BLaER1 treated with 17β-estradiol and CSF1 and Interleukin-3, amounts not matched to agents 10 nM and 100 nM (cell line): ENCODE measurements around the gene FBXO47.
A peak's percentile ranks its signal among the peaks of the same experiment; 100 is the strongest.

Source experiments
- H3K27ac ChIP-seq, 11 experiments: shearing (Covaris generic); formaldehyde crosslinking; 2 replicates each; pipeline ENCODE4 v1.8.1; 2022
- H3K27me3 ChIP-seq, 11 experiments: shearing (Covaris generic); formaldehyde crosslinking; 2 replicates each; pipeline ENCODE4 v1.8.1; 2022
- H3K36me3 ChIP-seq, 11 experiments: shearing (Covaris generic); formaldehyde crosslinking; 2 replicates each; pipeline ENCODE4 v1.8.1; 2022
- H3K4me1 ChIP-seq, 10 experiments: shearing (Covaris generic); formaldehyde crosslinking; 2 replicates each; pipeline ENCODE4 v1.8.1; 2022
- H3K4me2 ChIP-seq, 11 experiments: shearing (Covaris generic); formaldehyde crosslinking; 2 replicates each; pipeline ENCODE4 v1.8.1; 2022
- H3K4me3 ChIP-seq, 10 experiments: shearing (Covaris generic); formaldehyde crosslinking; 2 replicates each; pipeline ENCODE4 v1.8.1; 2022
- H3K9ac ChIP-seq, 11 experiments: shearing (Covaris generic); formaldehyde crosslinking; 2 replicates each; pipeline ENCODE4 v1.8.1; 2022
- H3K9me3 ChIP-seq, 11 experiments: shearing (Covaris generic); formaldehyde crosslinking; replicated peaks in 1 of 11; 2 replicates each; pipeline ENCODE4 v1.8.1; 2022
- H4K20me1 ChIP-seq, 11 experiments: shearing (Covaris generic); formaldehyde crosslinking; 2 replicates each; pipeline ENCODE4 v1.8.1; 2022
- Cebpa-rat ChIP-seq, 11 experiments: shearing (Covaris generic); IDR thresholded peaks; 2 replicates each; pipeline ENCODE4 v1.8.1; 2022

The FBXO47 gene

GRCh38 chr17:38898291-38898679 lies 68.9 kb downstream of the FBXO47 start:
- Histone ChIP-seq H3K4me2 (peak overlapping the region; percentile 90 to 99 (median 95)), H3K27ac (peak overlapping the region; percentile 73 to 99 (median 94)), H3K9ac (peak overlapping the region; percentile 71 to 90 (median 83))

GRCh38 chr17:38897671-38898290 lies 69.4 kb downstream of the FBXO47 start:
- TF ChIP-seq Cebpa-rat (IDR thresholded peaks at IDR 0.05) = no peak
- H3K4me3 ChIP-seq = peak overlapping the region in 8 of 10 experiments; percentile 22 to 59 (median 46); a peak in 14 of 20 replicates
- peak overlapping the region; percentile 90 to 99 (median 95) for H3K4me2 ChIP-seq
- H3K9ac ChIP-seq = peak overlapping the region; percentile 71 to 90 (median 83)
- peak overlapping the region; percentile 73 to 99 (median 94) for H3K27ac ChIP-seq
- no peaks in the 10 kb centered on the region for H3K9me3 ChIP-seq
- H3K4me1 ChIP-seq = peaks cover 87 to 100% (median 100%) of the 10 kb centered on the region in 10 experiments
- peaks cover 0 to 48% (median 0%) of the 10 kb centered on the region in 11 experiments; a peak in 8 of 22 replicates for H4K20me1 ChIP-seq
- no peaks in the 10 kb centered on the region for H3K27me3 ChIP-seq
- H3K36me3 ChIP-seq = peaks cover 4 to 75% (median 59%) of the 10 kb centered on the region in 11 experiments; a peak in 20 of 22 replicates

More at GRCh38 chr17:38898291-38898679, 68.9 kb downstream of the FBXO47 start:
- Histone ChIP-seq H3K36me3 (peaks cover 9 to 76% (median 59%) of the 10 kb centered on the region in 11 experiments), H3K4me1 (peaks cover 82 to 100% (median 100%) of the 10 kb centered on the region in 10 experiments), H3K27me3 (no peaks in the 10 kb centered on the region), H3K4me3 (peak overlapping the region in 9 of 10 experiments; percentile 22 to 59 (median 43); a peak in 16 of 20 replicates), H3K9me3 (no peaks in the 10 kb centered on the region), H4K20me1 (peaks cover 0 to 48% (median 0%) of the 10 kb centered on the region in 11 experiments; a peak in 7 of 22 replicates)
- TF ChIP-seq Cebpa-rat (IDR thresholded peaks at IDR 0.05) = no peak

- Histone ChIP-seq H3K36me3 (peaks cover 9 to 76% (median 60%) of the 10 kb centered on the region in 11 experiments; a peak in 20 of 22 replicates), H3K27ac (peak overlapping the region; percentile 73 to 99 (median 94); a peak in 21 of 22 replicates), H3K9me3 (no peaks in the 10 kb centered on the region), H3K4me3 (peak overlapping the region in 1 of 10 experiments; percentile 49; a peak in 2 of 20 replicates), H3K27me3 (no peaks in the 10 kb centered on the region), H3K4me1 (peaks cover 87 to 100% (median 100%) of the 10 kb centered on the region in 10 experiments), H3K4me2 (peak overlapping the region; percentile 90 to 99 (median 95)), H3K9ac (peak overlapping the region; percentile 71 to 90 (median 83); a peak in 21 of 22 replicates), H4K20me1 (peaks cover 0 to 52% (median 0%) of the 10 kb centered on the region in 11 experiments; a peak in 8 of 22 replicates)
- no peak for TF ChIP-seq Cebpa-rat (IDR thresholded peaks at IDR 0.05)
These were observed 70.0 kb downstream of the FBXO47 start for GRCh38 chr17:38897176-38897575.

- Histone ChIP-seq H3K4me2 (peak overlapping the region; percentile 90 to 99 (median 95)), H3K9me3 (no peaks in the 10 kb centered on the region), H3K9ac (peak overlapping the region; percentile 71 to 90 (median 83); a peak in 21 of 22 replicates), H3K4me3 (no peak overlapping the region; a peak in 1 of 20 replicates), H3K4me1 (peaks cover 87 to 100% (median 100%) of the 10 kb centered on the region in 10 experiments), H4K20me1 (peaks cover 0 to 54% (median 0%) of the 10 kb centered on the region in 11 experiments; a peak in 9 of 22 replicates), H3K36me3 (peaks cover 15 to 76% (median 61%) of the 10 kb centered on the region in 11 experiments; a peak in 20 of 22 replicates), H3K27me3 (no peaks in the 10 kb centered on the region), H3K27ac (peak overlapping the region; percentile 73 to 99 (median 94); a peak in 21 of 22 replicates)
- no peak for TF ChIP-seq Cebpa-rat (IDR thresholded peaks at IDR 0.05)
These were observed 70.8 kb downstream of the FBXO47 start for GRCh38 chr17:38896346-38896954.

GRCh38 chr17:38894276-38894675 lies 72.9 kb downstream of the FBXO47 start:
- Histone ChIP-seq H3K4me3 (no peak overlapping the region), H3K4me1 (peaks cover 78 to 100% (median 100%) of the 10 kb centered on the region in 10 experiments), H3K4me2 (peak overlapping the region; percentile 67 to 98 (median 85); a peak in 20 of 22 replicates), H3K36me3 (peaks cover 33 to 88% (median 73%) of the 10 kb centered on the region in 11 experiments), H3K27me3 (no peaks in the 10 kb centered on the region), H3K27ac (peak overlapping the region; percentile 43 to 99 (median 76); a peak in 21 of 22 replicates), H3K9me3 (no peaks in the 10 kb centered on the region), H3K9ac (peak overlapping the region; percentile 26 to 71 (median 63); a peak in 15 of 22 replicates), H4K20me1 (peaks cover 0 to 71% (median 10%) of the 10 kb centered on the region in 11 experiments; a peak in 11 of 22 replicates)
- no peak for TF ChIP-seq Cebpa-rat (IDR thresholded peaks at IDR 0.05)

GRCh38 chr17:38893607-38894006 lies 73.6 kb downstream of the FBXO47 start:
- TF ChIP-seq Cebpa-rat (IDR thresholded peaks at IDR 0.05) = no peak
- Histone ChIP-seq H3K27ac (peak overlapping the region; percentile 43 to 99 (median 76); a peak in 21 of 22 replicates), H3K9ac (peak overlapping the region; percentile 26 to 71 (median 63); a peak in 21 of 22 replicates), H3K4me1 (peaks cover 71 to 100% (median 97%) of the 10 kb centered on the region in 10 experiments), H4K20me1 (peaks cover 0 to 77% (median 14%) of the 10 kb centered on the region in 11 experiments; a peak in 13 of 22 replicates), H3K36me3 (peaks cover 39 to 94% (median 80%) of the 10 kb centered on the region in 11 experiments), H3K4me2 (peak overlapping the region; percentile 67 to 98 (median 85)), H3K4me3 (no peak overlapping the region), H3K27me3 (no peaks in the 10 kb centered on the region), H3K9me3 (no peaks in the 10 kb centered on the region)

- Histone ChIP-seq H3K36me3 (peaks cover 44 to 95% (median 85%) of the 10 kb centered on the region in 11 experiments), H3K9me3 (no peaks in the 10 kb centered on the region), H3K4me1 (peaks cover 66 to 100% (median 93%) of the 10 kb centered on the region in 10 experiments), H3K4me3 (peak overlapping the region in 2 of 10 experiments; percentile 18 to 38; a peak in 4 of 20 replicates), H3K27me3 (no peaks in the 10 kb centered on the region), H4K20me1 (peaks cover 0 to 82% (median 19%) of the 10 kb centered on the region in 11 experiments; a peak in 14 of 22 replicates), H3K27ac (peak overlapping the region; percentile 35 to 99 (median 76); a peak in 20 of 22 replicates), H3K9ac (peak overlapping the region in 10 of 11 experiments; percentile 26 to 71 (median 63); a peak in 20 of 22 replicates), H3K4me2 (peak overlapping the region; percentile 67 to 98 (median 85))
- TF ChIP-seq Cebpa-rat (IDR thresholded peaks at IDR 0.05) = no peak
These were observed 74.1 kb downstream of the FBXO47 start for GRCh38 chr17:38893113-38893512.

GRCh38 chr17:38892620-38893019 lies 74.6 kb downstream of the FBXO47 start:
- Histone ChIP-seq H3K9me3 (no peaks in the 10 kb centered on the region), H3K4me3 (peak overlapping the region in 2 of 10 experiments; percentile 18 to 38; a peak in 3 of 20 replicates), H3K4me1 (peaks cover 62 to 100% (median 89%) of the 10 kb centered on the region in 10 experiments), H3K9ac (peak overlapping the region; percentile 38 to 68 (median 57); a peak in 21 of 22 replicates), H3K27me3 (no peaks in the 10 kb centered on the region), H3K4me2 (peak overlapping the region; percentile 67 to 98 (median 85)), H4K20me1 (peaks cover 2 to 86% (median 23%) of the 10 kb centered on the region in 11 experiments; a peak in 18 of 22 replicates), H3K36me3 (peaks cover 49 to 97% (median 90%) of the 10 kb centered on the region in 11 experiments), H3K27ac (peak overlapping the region; percentile 35 to 99 (median 76); a peak in 19 of 22 replicates)
- no peak for TF ChIP-seq Cebpa-rat (IDR thresholded peaks at IDR 0.05)
